NCI-H446 (cell line): ENCODE data around the gene SLAMF9.

ENCODE experiments used
- DNase-seq, 2 experiments: peaks; one replicate each; lab custom pipeline; 2025; lab: John Stamatoyannopoulos, UW

Gene SLAMF9

DNA sequence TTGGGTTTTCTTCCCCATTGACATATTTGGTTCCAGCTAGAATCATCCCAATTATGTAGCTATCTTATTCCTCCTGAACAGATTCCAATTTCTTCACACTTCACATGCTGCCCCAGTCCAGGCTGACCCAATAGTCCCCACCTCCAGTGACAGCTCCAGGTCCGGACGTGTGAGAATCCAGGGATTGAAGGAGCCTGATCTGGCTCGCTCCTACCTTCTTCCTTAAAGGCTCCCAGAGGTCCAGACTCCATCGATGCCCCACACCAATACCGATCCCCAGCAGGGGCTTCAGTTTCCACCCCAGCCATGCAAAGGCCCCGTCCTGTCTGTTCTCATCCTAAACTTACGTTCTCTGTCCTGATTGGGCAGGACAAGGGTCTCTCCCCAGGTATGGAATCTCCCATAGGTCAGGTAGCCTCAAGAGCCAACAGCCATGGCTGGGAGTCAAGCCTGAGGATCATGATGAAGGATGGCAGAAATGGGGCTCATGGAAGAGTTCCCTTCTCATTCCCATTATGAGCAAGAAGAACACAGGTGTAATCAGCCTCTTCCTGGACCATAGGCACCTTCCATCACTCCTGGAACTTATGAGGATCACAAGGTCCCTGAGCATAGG is 20.4 kb upstream of the SLAMF9 start:
- DNase-seq = no peak

DNA sequence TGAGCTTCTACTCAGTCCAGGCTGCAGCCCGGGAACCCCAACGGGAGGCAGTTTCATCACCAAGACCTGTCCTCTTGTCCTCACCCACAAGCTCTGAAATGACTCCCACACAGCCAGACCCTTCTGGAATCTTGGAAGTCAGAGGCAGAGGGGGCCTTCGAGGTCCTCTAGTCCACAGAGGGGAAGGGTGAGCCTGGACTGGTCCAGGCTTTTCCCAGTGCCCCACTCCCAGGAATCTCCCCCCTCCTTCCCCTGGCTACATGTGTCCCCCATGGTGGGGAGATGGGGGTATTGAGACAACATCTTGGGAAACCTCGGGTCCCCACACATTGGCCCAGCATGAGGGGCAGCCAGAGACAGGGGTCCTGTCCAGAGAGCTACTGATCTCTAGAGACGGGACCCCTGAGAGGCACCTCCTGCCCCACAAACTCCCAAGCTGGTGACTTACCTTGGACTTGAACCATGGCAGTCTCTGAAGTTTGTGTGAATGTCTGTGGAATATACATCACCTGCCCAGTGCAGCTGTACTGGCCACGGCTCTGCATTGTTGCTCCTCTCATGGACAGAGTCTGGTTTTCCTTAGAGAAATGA is 19.4 kb upstream of the SLAMF9 start:
- DNase-seq = no peak

DNA sequence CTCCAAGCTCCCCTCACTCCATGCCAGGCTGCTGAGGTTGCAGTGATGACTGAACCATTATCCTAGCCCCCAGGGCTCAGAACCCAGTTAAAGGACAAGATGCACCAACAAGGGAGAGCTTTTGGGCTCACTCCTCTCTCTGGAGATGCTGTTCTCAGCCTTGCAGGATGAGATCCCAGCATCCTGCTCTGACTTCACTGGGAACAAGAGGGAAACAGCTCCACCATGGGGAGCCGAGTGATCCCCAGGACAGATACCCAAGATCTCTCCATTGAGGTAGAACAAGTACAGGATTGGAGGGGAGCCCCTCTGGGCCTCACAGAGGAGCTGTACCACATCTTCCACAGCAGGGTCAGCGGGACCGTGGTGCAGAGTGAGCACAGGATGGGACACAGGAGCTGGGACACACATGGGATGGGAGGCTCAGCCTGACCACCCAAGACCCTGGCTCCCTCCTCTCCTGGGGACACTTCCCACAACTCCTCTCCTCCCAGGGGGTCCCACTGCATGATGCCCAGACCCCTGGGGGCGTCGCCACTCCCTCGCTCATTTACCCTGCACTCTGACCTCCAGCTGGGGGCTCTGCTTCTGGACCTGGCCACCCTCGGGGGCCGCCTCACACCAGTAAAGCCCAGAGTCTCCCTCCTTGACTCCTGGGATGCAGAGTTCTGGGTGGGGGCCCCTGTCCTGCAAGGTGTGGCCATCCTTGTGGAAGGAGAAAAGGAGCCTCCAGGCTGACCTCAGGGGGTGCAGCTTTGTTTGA is 18.6 kb upstream of the SLAMF9 start:
- no peak for DNase-seq

DNA sequence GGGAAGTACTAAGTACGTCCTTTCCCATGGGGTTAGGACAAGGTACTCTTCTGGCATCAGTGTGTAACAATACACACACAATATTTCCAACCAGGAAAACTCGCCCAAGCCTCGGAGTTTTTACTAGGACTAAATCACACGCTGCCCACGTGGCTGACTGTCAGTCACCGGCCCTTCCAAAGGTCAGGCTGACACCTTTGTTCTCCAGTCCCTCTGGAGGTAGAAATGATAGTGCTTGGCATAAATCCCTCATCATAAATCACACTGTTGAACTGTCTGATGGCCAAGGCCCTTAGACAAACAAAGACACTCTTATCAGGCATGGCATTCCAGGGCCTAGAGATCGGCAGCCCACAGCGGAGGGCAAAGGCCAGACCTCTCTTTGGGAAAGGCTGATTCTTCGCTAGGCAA is 16.9 kb upstream of the SLAMF9 start:
- no peak for DNase-seq

DNA sequence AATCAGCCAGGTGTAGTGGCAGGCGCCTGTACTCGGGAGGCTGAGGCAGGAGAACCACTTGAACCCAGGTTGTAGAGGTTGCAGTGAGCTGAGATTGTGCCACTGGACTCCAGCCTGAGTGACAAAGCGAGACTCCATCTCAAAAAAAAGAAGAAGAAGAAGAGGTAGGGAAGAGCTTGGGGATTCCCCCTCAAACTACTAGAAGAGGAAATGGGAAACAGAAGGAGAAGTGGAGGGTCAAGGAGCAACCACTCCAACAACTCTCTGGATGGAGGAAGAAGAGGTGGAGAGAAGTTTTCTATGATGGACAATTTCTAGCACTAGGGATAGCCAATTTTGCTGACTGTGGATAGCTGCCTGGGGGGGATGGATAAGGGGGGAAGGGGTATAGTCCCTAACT is 14.9 kb upstream of the SLAMF9 start:
- no peak for DNase-seq

DNA sequence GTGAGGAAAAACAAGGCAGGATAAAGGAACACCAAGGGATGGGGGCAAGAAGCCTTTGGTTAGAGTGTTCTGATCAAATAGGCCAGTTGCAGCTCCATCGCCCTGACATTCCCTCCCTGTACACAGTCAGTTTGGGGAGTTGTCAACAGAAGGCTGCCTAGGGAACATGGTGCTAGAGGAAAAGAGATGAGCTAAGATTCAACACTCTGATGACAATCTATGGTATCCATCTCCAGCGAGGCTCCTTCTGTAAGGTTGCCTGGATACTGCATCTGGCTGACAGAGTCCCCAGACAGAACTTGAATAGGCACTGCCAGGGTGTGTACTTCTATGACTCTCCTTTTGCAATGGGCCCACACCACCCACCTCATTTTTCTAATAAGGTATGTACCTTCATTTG is 11.2 kb upstream of the SLAMF9 start:
- DNase-seq = no peak

DNA sequence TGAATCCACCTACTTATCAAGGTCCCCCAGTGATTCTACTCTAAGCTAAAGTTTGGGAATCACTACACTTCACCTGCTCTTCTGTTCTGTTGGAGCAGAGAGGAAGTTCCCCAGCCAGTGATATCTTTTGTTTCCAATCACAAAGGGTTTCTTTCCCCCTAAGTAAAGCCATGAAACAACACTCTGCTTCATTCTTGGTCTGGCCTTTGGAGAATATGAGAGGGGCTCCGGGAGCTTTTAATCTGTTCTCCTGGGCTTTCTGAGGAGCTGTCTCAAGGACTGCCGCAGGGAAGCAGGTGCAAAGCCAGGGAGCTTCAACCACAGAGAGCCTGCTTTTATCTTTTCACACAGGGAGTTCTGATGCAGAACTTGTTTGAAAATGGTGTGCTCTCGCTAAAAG is 10.1 kb upstream of the SLAMF9 start:
- no peak for DNase-seq

DNA sequence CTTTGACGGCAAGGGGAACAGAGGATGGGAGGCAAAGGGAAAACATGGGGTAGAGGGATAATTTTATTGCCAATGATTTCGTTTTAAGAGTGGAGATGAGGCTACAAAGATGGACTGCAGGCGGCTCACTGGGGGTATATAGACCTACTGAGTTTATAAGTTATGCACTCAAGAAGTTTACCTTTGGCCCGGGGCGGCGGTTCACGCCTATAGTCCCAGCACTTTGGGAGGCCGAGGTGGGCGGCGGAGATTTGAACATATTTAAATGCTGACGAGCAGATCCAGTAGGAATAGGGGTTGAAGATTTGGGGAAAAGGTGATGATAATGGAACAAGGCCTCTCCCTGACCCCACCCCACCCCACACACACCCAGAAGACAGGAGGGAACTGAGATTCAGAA is 8.1 kb upstream of the SLAMF9 start:
- no peak for DNase-seq

DNA sequence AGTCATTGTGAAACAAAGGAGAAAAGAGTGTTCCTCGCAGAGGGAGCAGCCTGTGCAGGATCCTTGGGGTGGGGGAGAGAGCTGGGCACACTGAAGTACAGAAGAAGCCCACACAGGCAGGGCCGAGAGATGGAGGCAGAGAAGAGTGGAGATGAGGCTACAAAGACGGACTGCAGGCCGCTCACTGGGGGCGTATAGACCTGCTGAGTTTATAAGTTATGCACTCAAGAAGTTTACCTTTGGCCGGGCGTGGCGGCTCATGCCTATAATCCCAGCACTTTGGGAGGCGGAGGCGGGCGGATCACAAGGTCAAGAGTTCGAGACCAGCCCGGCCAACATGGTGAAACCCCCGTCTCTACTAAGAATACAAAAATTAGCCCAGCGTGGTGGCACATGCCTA is 7.6 kb upstream of the SLAMF9 start:
- DNase-seq = no peak

DNA sequence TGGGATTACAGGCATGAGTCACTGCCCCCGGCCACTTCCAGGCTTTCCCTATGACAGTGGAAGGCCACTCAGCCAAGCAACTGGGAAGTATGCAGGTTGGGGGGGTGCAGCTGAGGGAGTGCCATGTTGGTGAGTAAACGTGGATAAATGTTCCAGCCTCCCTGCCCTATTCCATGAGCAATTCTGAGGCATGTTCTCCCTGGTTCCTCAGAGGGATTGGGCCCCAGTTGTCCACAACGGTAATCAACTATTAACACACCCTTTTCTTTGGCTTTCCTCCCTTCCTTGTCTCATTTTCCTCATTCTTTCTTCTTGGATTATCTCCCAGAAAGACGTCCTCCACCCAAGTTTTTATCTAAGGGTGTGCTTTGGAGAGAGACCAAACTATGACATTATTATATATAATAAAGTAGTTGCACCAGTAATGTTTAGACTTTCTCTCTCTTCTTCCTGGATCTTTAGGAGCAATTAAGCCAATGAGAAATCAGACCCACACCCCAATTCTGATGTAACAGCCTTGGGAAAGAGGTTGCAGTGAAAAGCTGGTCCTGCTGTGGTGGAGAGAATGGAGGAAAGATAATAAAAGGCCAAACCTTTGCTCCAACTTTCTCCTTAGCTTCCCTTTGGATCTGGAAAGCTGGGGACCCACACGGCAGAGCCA is 6.8 kb upstream of the SLAMF9 start:
- DNase-seq = no peak

DNA sequence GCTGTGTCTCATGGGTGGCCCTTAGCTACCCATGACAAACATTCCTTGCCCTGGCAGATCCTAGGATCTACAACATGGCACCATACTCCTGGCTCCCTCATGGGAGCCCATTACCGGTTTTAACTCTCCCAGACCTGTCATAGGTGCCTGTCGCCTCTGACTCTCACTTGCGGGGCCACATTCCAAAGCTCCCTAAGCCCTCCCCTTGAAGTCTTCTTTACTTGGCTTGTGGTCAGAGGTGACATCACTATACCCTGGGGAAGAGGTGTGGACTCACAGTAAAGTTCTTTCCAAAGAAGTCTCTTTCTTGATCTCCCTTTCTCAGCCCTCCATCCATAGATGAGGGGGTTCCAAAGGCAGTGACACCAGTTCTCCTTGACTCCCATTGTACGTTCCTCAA is 5.4 kb upstream of the SLAMF9 start:
- DNase-seq = no peak

DNA sequence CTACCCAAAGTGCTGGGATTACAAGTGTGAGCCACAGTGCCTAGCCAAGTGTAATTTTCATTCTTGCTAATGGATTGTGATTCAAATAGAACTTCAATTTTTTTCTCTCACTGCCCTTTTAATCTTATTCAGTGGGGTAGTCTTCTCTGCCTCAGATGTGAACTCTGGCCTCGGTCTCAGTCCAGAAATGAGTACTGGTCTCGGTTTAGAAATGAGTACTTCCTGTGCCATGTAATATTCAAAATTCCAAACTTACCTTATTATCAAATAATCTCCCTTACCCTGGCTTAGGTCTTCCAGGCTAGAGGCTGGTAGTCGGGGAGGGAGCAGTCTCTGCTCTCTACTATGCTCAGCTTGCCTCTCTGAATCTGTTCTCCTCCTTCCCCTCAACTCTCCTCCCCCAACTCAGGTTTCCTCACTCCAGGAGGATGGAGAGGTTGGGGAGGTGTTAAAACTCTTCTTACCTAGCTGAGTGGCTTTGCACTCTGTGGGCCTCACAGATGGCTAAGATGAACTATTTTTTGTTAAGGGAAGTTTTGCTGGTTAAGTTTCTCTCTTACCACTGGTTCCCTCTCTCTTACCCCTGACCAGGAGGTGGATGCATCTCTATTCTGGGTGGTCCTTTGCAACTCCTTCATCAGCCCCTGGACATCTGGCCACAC is 4.8 kb upstream of the SLAMF9 start:
- no peak for DNase-seq

DNA sequence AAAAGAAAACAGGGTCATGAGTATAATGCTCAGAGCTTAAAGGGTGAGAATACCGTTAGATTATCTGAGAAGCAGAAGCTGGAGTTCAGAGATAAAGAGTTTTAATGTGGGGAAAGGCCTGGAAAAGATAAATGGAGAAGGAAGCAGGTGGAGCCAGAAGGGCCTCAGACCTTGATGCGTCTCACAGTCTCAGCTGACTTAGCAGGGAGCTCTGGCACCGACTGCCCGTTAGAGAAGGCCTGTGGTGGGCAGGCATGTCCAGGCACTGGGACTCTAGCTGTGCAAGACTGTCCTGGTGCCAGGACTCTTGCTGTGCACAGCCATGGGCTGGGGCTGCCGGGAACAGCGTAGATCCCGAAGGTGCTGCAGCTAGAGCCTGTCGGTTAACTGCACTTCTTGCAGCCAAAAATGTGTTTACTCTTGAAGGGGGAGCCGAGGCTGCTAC is 3.8 kb upstream of the SLAMF9 start:
- peak in 1 of 2 experiments; percentile 71 for DNase-seq

DNA sequence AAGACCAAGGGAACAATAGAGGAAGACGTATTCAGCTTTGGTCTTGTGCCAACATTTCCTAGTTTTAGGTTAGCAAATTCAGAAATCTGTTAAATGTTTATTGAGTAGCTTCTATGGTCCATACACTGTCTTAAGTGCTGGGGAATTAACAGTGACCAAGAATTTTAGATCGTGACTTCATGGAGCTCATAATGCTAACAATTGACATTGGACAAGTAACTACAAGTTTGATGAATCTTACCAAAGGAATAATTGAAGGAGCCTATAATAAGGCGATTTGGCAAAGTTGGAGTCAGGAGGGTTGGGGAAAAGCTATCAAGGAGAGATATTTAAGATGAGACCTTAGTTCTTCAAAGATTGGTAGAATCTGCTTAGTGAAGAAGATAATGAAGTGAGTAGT is 1.4 kb upstream of the SLAMF9 start:
- DNase-seq = no peak

DNA sequence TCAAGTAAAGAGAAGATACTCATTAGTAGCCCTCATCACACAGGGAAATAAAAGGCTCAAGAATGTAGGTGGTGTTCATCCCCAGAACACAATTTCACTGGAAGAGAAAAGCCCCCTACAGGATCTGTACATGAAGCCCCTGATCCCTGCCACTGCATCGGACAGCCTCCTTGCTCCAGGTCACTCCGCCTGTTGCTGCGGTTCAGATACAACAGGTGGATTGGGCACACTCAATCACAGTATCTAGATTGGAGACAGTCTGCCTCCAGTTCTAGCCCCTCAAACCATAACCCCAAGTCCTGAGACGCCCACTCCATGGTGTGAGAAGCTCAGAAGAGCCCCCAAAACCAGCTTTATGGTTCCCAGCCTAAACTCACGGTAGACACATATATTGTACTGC is 1.1 kb downstream of the SLAMF9 start:
- DNase-seq = no peak

DNA sequence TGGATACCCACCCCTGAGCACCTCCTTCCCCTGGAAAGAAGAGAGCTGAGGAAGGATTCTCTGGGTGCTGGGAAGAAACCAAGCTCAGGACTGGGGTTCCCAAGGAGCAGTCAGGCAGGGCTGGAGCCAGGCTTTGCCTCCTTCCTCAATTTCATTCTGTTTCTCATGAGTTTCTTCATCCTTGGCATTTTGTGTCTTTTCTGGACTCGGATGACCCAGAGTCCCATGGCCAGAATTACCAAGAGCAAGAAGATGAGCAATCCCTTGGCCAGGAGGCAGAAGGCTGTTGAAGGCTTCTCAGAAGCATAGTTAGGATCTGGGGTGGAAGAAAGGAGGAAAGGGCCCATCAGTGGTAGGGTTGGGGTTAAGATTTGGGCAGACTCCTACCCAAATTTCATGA is 2.5 kb downstream of the SLAMF9 start:
- no peak for DNase-seq

DNA sequence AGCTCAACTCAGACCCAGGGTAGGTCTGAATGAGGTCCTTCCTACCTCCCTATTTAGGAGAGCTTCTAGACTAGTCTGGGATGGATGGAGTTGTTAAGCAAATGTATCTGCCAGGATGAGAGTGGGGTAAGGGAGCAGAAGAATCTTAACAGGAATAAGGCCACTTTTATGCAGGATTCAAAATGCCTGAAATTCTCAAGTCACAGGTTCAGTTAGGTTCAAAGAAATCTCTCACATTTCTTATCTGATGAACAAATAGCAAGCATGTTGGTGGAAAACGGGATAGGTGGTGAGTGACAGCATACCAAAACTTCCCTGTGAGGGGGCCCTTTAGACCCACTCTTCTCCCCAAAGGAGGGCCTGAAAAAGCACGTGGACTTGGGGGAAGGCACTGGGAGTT is 3.0 kb downstream of the SLAMF9 start:
- DNase-seq = no peak

DNA sequence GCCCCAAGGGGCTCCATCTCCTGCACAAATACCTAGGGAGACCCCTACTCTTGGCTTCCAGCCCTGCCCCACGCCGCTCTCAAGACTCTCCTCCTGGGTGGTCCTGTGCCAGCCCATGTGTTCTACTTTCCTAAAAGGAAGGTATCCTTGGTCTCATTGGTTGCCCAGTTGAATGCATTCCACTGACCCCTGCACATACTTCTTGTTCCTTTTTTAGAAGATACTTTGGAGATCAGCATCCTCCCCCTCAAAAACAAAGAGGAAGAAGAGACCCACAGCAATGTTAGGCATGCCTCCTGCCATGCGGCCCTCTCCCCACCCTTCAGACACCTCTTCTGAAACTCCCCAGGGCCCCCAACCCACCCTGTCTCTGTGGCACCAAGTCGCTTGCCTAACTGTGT is 4.1 kb downstream of the SLAMF9 start:
- no peak for DNase-seq

DNA sequence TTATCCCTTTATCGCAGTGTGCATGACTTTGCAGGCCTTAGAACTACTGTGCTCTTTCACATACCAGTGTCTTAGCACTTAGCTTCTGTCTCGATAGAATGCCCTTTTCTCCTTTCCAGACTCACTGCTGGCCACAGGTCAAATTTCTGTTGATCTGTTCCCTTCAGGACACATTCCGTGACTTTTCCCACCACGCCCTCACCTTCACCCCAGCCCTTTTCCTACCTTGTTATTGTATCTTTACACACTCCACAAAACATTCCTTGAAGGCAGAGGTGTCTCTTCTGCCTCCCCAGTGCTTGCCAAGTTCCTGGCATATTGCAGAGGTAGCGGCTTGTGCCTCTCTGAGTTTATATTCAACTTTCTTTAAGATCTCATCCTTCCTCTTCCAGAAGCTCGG is 4.9 kb downstream of the SLAMF9 start:
- no peak for DNase-seq

DNA sequence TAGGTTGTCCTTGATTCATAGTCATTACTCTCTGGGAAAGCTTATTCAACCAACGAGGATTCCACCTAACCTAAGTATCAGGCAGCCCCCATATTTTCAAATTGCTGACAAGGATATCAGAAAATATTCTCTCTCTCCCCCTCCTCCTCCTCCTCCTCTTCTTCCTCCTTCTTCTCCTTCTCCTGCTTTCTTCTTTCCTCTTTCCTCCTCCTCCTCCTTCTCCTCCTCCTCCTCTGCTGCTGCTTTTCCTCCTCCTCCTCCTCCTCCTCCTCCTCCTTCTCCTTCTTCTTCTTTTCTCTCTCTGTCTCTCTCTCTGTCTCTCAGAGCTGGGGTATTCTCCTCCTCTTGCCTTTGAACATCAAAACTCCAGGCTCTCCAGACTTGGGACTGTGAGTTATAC is 6.1 kb downstream of the SLAMF9 start:
- no peak for DNase-seq

DNA sequence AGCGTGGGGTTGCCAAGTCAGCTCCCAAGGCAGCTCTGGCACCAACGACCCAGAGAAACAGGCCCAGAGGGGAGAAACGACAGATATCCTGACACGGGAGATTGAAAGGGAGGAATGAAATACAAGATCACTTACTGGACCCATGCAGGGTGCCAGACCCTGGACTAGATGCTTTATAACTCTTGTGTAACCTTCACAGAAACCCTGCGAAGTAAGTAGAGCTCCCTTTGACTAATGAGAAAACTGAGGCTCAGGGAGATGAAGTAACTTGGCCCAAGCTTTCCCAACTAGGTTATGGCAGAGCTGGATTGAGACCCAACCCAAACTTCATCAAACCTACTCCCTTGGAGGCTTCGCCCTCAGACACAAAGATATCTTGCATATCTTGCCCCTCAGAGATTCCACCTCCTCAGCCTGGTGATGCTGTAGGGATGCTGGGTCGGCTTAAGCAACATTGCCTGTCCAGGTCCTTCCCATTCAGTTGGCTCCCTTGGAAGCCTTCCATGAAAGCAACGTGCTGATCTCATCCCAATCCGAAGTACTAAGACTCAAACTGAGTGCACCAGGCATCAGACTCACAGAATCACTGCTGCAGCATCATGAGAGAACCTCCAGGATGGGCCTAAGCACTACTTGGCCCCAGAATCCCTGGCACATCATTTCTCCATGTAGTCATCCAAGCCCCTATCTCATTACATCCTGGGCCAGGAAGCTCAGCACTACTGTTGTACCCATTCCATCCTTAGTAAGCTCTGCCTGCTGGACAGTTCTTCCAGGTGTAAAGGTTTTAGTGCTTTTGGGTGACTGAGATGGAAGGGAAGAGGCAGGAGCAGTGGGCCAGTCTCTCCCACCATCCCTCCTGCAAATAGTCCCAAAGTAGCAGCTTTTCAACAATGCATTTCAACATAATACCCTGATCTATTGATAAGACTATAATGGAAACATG is 7.5 kb downstream of the SLAMF9 start:
- peak in 1 of 2 experiments; percentile 29 for DNase-seq
